Stimulated activated CD4-positive, alpha-beta T cell treated with anti-CD3 and anti-CD28 coated beads, Interleukin-12 subunit alpha, Interleukin-12 subunit beta, amount 100 ng/mL, for 48 hours (primary cell): ENCODE data around the gene CELA3B.
"Not testable (repeated sequence)": the region's sequence is repeated elsewhere in the genome, so short reads cannot be mapped to it uniquely, and the experiment has no call there.

Source experiments
- DNase-seq, 3 donors: peaks; one replicate each; pipeline ENCODE4 v3.0.0-alpha.2; 2020; ENCODE audit warnings: low read depth in 2 of 3, low spot score in 1 of 3

Gene CELA3B

GRCh38 chr1:22005261-22006149 is 28.7 kb downstream of the CELA3B start:
- peak in 1 of 3 donors; percentile 21 for DNase-seq

- DNase-seq = not testable (repeated sequence)
Observed at GRCh38 chr1:22006736-22007135, 29.9 kb downstream of the CELA3B start.

GRCh38 chr1:22007262-22007661 is 30.4 kb downstream of the CELA3B start:
- DNase-seq = not testable (repeated sequence)

GRCh38 chr1:22009566-22009965 is 32.7 kb downstream of the CELA3B start:
- not testable (repeated sequence) for DNase-seq

- not testable (repeated sequence) for DNase-seq
Observed at GRCh38 chr1:22012752-22013151, 35.9 kb downstream of the CELA3B start.

- not testable (repeated sequence) for DNase-seq
Observed at GRCh38 chr1:22014575-22015206, 37.9 kb downstream of the CELA3B start.

GRCh38 chr1:22018583-22019559 is 42.0 kb downstream of the CELA3B start:
- peak; percentile 42 to 63 (median 55) for DNase-seq

- DNase-seq = no peak
Observed at GRCh38 chr1:22021061-22021460, 44.2 kb downstream of the CELA3B start.

GRCh38 chr1:22024485-22025367 is 47.9 kb downstream of the CELA3B start:
- DNase-seq = peak; percentile 57 to 66 (median 60)

GRCh38 chr1:22025368-22026155 is 48.7 kb downstream of the CELA3B start:
- peak; percentile 83 to 86 (median 85) for DNase-seq

- DNase-seq = no peak
Observed at GRCh38 chr1:22026924-22027289, 50.1 kb downstream of the CELA3B start.

GRCh38 chr1:22030057-22030456 is 53.2 kb downstream of the CELA3B start:
- DNase-seq = no peak

- DNase-seq = no peak
Observed at GRCh38 chr1:22030473-22030872, 53.7 kb downstream of the CELA3B start.

- DNase-seq = no peak
Observed at GRCh38 chr1:22031214-22031962, 54.6 kb downstream of the CELA3B start.

GRCh38 chr1:22034834-22035233 is 58.0 kb downstream of the CELA3B start:
- DNase-seq = not testable (repeated sequence)

- no peak for DNase-seq
Observed at GRCh38 chr1:22037520-22037919, 60.7 kb downstream of the CELA3B start.

GRCh38 chr1:22038036-22038435 is 61.2 kb downstream of the CELA3B start:
- DNase-seq = no peak
